ENCODE data around the gene GMDS. TPM values are rescaled to one million over a fixed set of nuclear protein-coding genes. Genes with fewer than 3 reads are reported as not detected.

GMDS gene
- total RNA-seq, 2 donors from 2014 or later = 25.4 to 29.5 TPM

- H3K36me3 ChIP-seq (ENCODE audit: control insufficient read depth, insufficient read depth, low read length) = no peaks in the 10 kb centered on the region
- Mint-ChIP-seq H3K27me3 (ENCODE audit: insufficient read depth) (peaks cover 35% of the 10 kb centered on the region), H3K9me3 (no peaks in the 10 kb centered on the region), H3K27ac (peak overlapping the region; percentile 90), H3K4me3 (no peak overlapping the region), H3K36me3 (ENCODE audit: low read depth) (no peaks in the 10 kb centered on the region), H3K4me1 (peaks cover 53% of the 10 kb centered on the region)
- no peaks in the 10 kb centered on the region for H3K9me3 ChIP-seq (ENCODE audit: control insufficient read depth, low read length)
- no peak overlapping the region for H3K4me3 ChIP-seq (ENCODE audit: low read length)
- H3K27me3 ChIP-seq (ENCODE audit: control insufficient read depth, insufficient read depth, low read length, poor library complexity, severe bottlenecking) = peaks cover 17% of the 10 kb centered on the region
- no peak overlapping the region for H3K9ac ChIP-seq (ENCODE audit: extremely low read depth, low read length, poor library complexity, severe bottlenecking)
- H3K4me1 ChIP-seq (ENCODE audit: control insufficient read depth, insufficient read depth, low read length) = peaks cover 28% of the 10 kb centered on the region
- no peak for TF ChIP-seq CTCF (conservative IDR thresholded peaks at IDR 0.05)
- DNase-seq = no peak
- 94 to 96% methylated on average over 8 to 10 of the region's 10 CpGs for WGBS, 2 experiments (ENCODE audit: insufficient coverage in 1 of 2, insufficient read length in 1 of 2)
- no peak overlapping the region for H3K27ac ChIP-seq (ENCODE audit: low read depth, low read length)
Observed at GRCh38 chr6:1598433-1598832, 647.0 kb downstream of the GMDS start.

- Histone ChIP-seq H3K27ac (ENCODE audit: low read depth, low read length) (no peak overlapping the region), H3K4me3 (ENCODE audit: low read length) (peak overlapping the region; percentile 30), H3K9ac (ENCODE audit: extremely low read depth, low read length, poor library complexity, severe bottlenecking) (no peak overlapping the region), H3K36me3 (ENCODE audit: control insufficient read depth, insufficient read depth, low read length) (no peaks in the 10 kb centered on the region), H3K4me1 (ENCODE audit: control insufficient read depth, insufficient read depth, low read length) (peaks cover 28% of the 10 kb centered on the region), H3K9me3 (ENCODE audit: control insufficient read depth, low read length) (no peaks in the 10 kb centered on the region), H3K27me3 (ENCODE audit: control insufficient read depth, insufficient read depth, low read length, poor library complexity, severe bottlenecking) (peaks cover 11% of the 10 kb centered on the region)
- Mint-ChIP-seq H3K36me3 (ENCODE audit: low read depth) (no peaks in the 10 kb centered on the region), H3K27me3 (ENCODE audit: insufficient read depth) (peaks cover 31% of the 10 kb centered on the region), H3K27ac (peak overlapping the region; percentile 90), H3K4me1 (peaks cover 53% of the 10 kb centered on the region), H3K4me3 (no peak overlapping the region), H3K9me3 (no peaks in the 10 kb centered on the region)
- no peak for TF ChIP-seq CTCF (conservative IDR thresholded peaks at IDR 0.05)
- DNase-seq = no peak
- 85 to 100% methylated on average over 1 to 5 of the region's 5 CpGs for WGBS, 2 experiments (ENCODE audit: insufficient coverage in 1 of 2, insufficient read length in 1 of 2)
Observed at GRCh38 chr6:1597924-1598323, 647.5 kb downstream of the GMDS start.

- H3K4me3 Mint-ChIP-seq = peak overlapping the region; percentile 25
- peaks cover 53% of the 10 kb centered on the region for H3K4me1 Mint-ChIP-seq
- no peaks in the 10 kb centered on the region for H3K9me3 ChIP-seq (ENCODE audit: control insufficient read depth, low read length)
- H3K27me3 ChIP-seq (ENCODE audit: control insufficient read depth, insufficient read depth, low read length, poor library complexity, severe bottlenecking) = peaks cover 5% of the 10 kb centered on the region
- peak overlapping the region; percentile 90 for H3K27ac Mint-ChIP-seq
- H3K36me3 ChIP-seq (ENCODE audit: control insufficient read depth, insufficient read depth, low read length) = no peaks in the 10 kb centered on the region
- no peaks in the 10 kb centered on the region for H3K9me3 Mint-ChIP-seq
- 10 to 80% methylated on average over 1 to 8 of the region's 8 CpGs for WGBS, 2 experiments (ENCODE audit: insufficient coverage in 1 of 2, insufficient read length in 1 of 2)
- peaks cover 28% of the 10 kb centered on the region for H3K4me1 ChIP-seq (ENCODE audit: control insufficient read depth, insufficient read depth, low read length)
- H3K27me3 Mint-ChIP-seq (ENCODE audit: insufficient read depth) = peaks cover 28% of the 10 kb centered on the region
- peak overlapping the region; percentile 72 for H3K4me3 ChIP-seq (ENCODE audit: low read length)
- DNase-seq = peak; percentile 90
- H3K9ac ChIP-seq (ENCODE audit: extremely low read depth, low read length, poor library complexity, severe bottlenecking) = peak overlapping the region; percentile 4
- H3K27ac ChIP-seq (ENCODE audit: low read depth, low read length) = no peak overlapping the region
- H3K36me3 Mint-ChIP-seq (ENCODE audit: low read depth) = no peaks in the 10 kb centered on the region
- TF ChIP-seq CTCF (conservative IDR thresholded peaks at IDR 0.05) = no peak
Observed at GRCh38 chr6:1597121-1597744, 648.2 kb downstream of the GMDS start.

All from endodermal cell (in vitro differentiated cells).